GM12878 (cell line): Measurements from ENCODE around the gene STK38. TPM values are rescaled to one million over a fixed set of nuclear protein-coding genes. Genes with fewer than 3 reads are reported as not detected.

ENCODE experiments used
- CHD2 ChIP-seq: IDR thresholded peaks from 2 replicates; pipeline ENCODE4 v1.6.1; 2011; ENCODE audit warnings: low read depth, low read length, improper control_type of control experiment, borderline replicate concordance
- FOXK2 ChIP-seq: fragments of 450-650 bp; IDR thresholded peaks from 2 replicates; pipeline ENCODE4 v1.6.1; 2017; ENCODE audit warnings: mild to moderate bottlenecking, moderate library complexity
- MEF2B ChIP-seq: fragments of 450-650 bp; IDR thresholded peaks from 2 replicates; pipeline ENCODE4 v1.6.1; 2018; ENCODE audit warnings: mild to moderate bottlenecking, moderate library complexity; ENCODE audit not compliant: partially characterized antibody, poor library complexity, severe bottlenecking
- PML ChIP-seq: IDR thresholded peaks from 2 replicates; pipeline ENCODE4 v1.6.1; 2012; ENCODE audit warnings: low read length, inconsistent platforms
- TCF3 ChIP-seq: IDR thresholded peaks from 2 replicates; pipeline ENCODE4 v1.6.1; 2012; ENCODE audit warnings: low read depth, mild to moderate bottlenecking, low read length, borderline replicate concordance; ENCODE audit not compliant: insufficient read depth
- polyA plus RNA-seq, 11 experiments: library from polyadenylated mRNA; depleted of rRNA in 4 of 11; unstranded in 6 of 11; stranded (reverse) in 5 of 11; fragments of >200 nt; fragmentation: Nextera tagmentation in 4 of 11; fragmentation: Illumina TruSeq in 1 of 11; extraction: Ambion mirVana in 4 of 11; extraction: Trizol in 1 of 11; gene quantifications; 1 replicate in 1 of 11; 2 replicates in 10 of 11; pipeline versions ENCODE4 v1.2.1 to v1.2.3, GENCODE V29; 2011 to 2016; ENCODE audit warnings: inconsistent platforms in 2 of 11, missing spikeins in 2 of 11, low read depth in 1 of 11
- total RNA-seq, 4 experiments: library from RNA; depleted of rRNA in 3 of 4; stranded (reverse); fragments of >200 nt in 3 of 4; fragmentation: Illumina TruSeq in 1 of 4; extraction: Trizol in 1 of 4; gene quantifications; 2 replicates each; pipeline versions ENCODE4 v1.2.1 to v1.2.3, GENCODE V29; 2013 to 2021
- TF ChIP-seq, protein P1 (sequence below): fragments of 450-650 bp; IDR thresholded peaks from 2 replicates; pipeline ENCODE4 v1.6.1; 2017; ENCODE audit warnings: mild to moderate bottlenecking, moderate library complexity
- TF ChIP-seq, protein P2 (sequence below): IDR thresholded peaks from 2 replicates; pipeline ENCODE4 v1.6.1; 2011; ENCODE audit warnings: low read depth, low read length, improper control_type of control experiment, borderline replicate concordance
- TF ChIP-seq, protein P3 (sequence below): IDR thresholded peaks from 2 replicates; pipeline ENCODE4 v1.6.1; 2011; ENCODE audit warnings: borderline replicate concordance, low read depth, mild to moderate bottlenecking, moderate library complexity, low read length; ENCODE audit not compliant: insufficient read depth, poor library complexity, severe bottlenecking

Gene STK38
- total and polyA plus RNA-seq, 10 of the 15 experiments (the other 5 are each of a cell fraction or from before 2014, with no cell fraction given), result 4.1 to 18.7 (median 13.6) TPM

DNA sequence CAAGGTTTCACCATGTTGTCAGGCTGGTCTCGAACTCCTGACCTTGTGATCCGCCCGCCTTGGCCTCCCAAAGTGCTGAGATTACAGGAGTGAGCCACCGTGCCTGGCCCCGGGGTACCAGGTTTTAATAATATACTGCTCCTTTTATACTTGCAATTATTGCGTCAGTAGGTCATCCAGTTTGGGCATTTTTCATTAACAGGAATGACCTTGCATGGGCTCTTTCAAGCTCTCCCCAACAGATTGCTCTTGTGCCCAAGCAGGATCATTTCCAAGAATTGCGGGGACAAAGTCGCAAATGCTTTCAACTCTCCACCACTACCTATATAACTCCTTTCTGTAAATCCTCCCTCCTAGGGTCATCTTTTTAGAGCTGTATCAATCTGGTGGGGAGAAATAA, 23.8 kb downstream of the STK38 start (continued):
- TF ChIP-seq, protein P1, sequence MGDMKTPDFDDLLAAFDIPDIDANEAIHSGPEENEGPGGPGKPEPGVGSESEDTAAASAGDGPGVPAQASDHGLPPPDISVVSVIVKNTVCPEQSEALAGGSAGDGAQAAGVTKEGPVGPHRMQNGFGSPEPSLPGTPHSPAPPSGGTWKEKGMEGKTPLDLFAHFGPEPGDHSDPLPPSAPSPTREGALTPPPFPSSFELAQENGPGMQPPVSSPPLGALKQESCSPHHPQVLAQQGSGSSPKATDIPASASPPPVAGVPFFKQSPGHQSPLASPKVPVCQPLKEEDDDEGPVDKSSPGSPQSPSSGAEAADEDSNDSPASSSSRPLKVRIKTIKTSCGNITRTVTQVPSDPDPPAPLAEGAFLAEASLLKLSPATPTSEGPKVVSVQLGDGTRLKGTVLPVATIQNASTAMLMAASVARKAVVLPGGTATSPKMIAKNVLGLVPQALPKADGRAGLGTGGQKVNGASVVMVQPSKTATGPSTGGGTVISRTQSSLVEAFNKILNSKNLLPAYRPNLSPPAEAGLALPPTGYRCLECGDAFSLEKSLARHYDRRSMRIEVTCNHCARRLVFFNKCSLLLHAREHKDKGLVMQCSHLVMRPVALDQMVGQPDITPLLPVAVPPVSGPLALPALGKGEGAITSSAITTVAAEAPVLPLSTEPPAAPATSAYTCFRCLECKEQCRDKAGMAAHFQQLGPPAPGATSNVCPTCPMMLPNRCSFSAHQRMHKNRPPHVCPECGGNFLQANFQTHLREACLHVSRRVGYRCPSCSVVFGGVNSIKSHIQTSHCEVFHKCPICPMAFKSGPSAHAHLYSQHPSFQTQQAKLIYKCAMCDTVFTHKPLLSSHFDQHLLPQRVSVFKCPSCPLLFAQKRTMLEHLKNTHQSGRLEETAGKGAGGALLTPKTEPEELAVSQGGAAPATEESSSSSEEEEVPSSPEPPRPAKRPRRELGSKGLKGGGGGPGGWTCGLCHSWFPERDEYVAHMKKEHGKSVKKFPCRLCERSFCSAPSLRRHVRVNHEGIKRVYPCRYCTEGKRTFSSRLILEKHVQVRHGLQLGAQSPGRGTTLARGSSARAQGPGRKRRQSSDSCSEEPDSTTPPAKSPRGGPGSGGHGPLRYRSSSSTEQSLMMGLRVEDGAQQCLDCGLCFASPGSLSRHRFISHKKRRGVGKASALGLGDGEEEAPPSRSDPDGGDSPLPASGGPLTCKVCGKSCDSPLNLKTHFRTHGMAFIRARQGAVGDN, result no peak
- TF ChIP-seq PML, result no peak
- no peak for TF ChIP-seq FOXK2
- TF ChIP-seq, protein P2, sequence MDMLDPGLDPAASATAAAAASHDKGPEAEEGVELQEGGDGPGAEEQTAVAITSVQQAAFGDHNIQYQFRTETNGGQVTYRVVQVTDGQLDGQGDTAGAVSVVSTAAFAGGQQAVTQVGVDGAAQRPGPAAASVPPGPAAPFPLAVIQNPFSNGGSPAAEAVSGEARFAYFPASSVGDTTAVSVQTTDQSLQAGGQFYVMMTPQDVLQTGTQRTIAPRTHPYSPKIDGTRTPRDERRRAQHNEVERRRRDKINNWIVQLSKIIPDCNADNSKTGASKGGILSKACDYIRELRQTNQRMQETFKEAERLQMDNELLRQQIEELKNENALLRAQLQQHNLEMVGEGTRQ, result no peak
- no peak for TF ChIP-seq TCF3
- TF ChIP-seq, protein P3, sequence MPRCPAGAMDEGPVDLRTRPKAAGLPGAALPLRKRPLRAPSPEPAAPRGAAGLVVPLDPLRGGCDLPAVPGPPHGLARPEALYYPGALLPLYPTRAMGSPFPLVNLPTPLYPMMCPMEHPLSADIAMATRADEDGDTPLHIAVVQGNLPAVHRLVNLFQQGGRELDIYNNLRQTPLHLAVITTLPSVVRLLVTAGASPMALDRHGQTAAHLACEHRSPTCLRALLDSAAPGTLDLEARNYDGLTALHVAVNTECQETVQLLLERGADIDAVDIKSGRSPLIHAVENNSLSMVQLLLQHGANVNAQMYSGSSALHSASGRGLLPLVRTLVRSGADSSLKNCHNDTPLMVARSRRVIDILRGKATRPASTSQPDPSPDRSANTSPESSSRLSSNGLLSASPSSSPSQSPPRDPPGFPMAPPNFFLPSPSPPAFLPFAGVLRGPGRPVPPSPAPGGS, result no peak
- TF ChIP-seq MEF2B, result no peak
- TF ChIP-seq CHD2, result no peak
